Measurements from ENCODE around the gene RNGTT.

GRCh38 chr6:88663801-88664200, 299.6 kb downstream of the RNGTT start:
- TF ChIP-seq EP300 (IDR thresholded peaks at IDR 0.05) (no peak), CTCF (IDR thresholded peaks at IDR 0.05) (no peak), POLR2A (IDR thresholded peaks at IDR 0.05) (no peak)
